CD4-positive, alpha-beta T cell treated with Interleukin-21 for 1 hour (primary cell): Measurements from ENCODE around the gene ZYX.

ENCODE experiments used
- DNase-seq: peaks from one replicate; pipeline ENCODE4 v3.0.0-alpha.2; 2020

The ZYX gene

GRCh38 chr7:143380646-143381426 is at the start of gene ZYX:
Gene ZYX, plus strand, starts transcription at chr7:143381345. Its CDS starts 227 bp downstream, at chr7:143381572.
- peak; percentile 86 for DNase-seq

- no peak for DNase-seq
These were observed 46.9 kb upstream of the ZYX start for GRCh38 chr7:143334244-143334643.

GRCh38 chr7:143337216-143337615 is 43.9 kb upstream of the ZYX start:
- no peak for DNase-seq

GRCh38 chr7:143341842-143342241 is 39.3 kb upstream of the ZYX start:
- DNase-seq: no peak

- no peak for DNase-seq
These were observed 37.5 kb upstream of the ZYX start for GRCh38 chr7:143343596-143343995.

- DNase-seq: peak; percentile 69
These were observed 35.7 kb upstream of the ZYX start for GRCh38 chr7:143345428-143345900.

- DNase-seq: no peak
These were observed 35.1 kb upstream of the ZYX start for GRCh38 chr7:143346018-143346417.

- DNase-seq: no peak
These were observed 33.2 kb upstream of the ZYX start for GRCh38 chr7:143347950-143348349.

- DNase-seq: no peak
These were observed 30.1 kb upstream of the ZYX start for GRCh38 chr7:143351060-143351459.

- DNase-seq: no peak
These were observed 29.6 kb upstream of the ZYX start for GRCh38 chr7:143351574-143351973.

- no peak for DNase-seq
These were observed 28.6 kb upstream of the ZYX start for GRCh38 chr7:143352531-143353002.

GRCh38 chr7:143354376-143354775 is 26.8 kb upstream of the ZYX start:
- DNase-seq: no peak

GRCh38 chr7:143354965-143355364 is 26.2 kb upstream of the ZYX start:
- DNase-seq: no peak

GRCh38 chr7:143355450-143356385 is 25.4 kb upstream of the ZYX start:
- no peak for DNase-seq

- DNase-seq: no peak
These were observed 24.6 kb upstream of the ZYX start for GRCh38 chr7:143356414-143357050.

- no peak for DNase-seq
These were observed 22.5 kb upstream of the ZYX start for GRCh38 chr7:143358626-143359025.

GRCh38 chr7:143359771-143360353 is 21.3 kb upstream of the ZYX start:
- no peak for DNase-seq

GRCh38 chr7:143360788-143361551 is 20.2 kb upstream of the ZYX start:
- no peak for DNase-seq

GRCh38 chr7:143361552-143362130 is 19.5 kb upstream of the ZYX start:
- DNase-seq: no peak

GRCh38 chr7:143362131-143363015 is 18.8 kb upstream of the ZYX start, which contains the start of gene FAM131B:
Gene FAM131B, minus strand, starts transcription at chr7:143362713. Its CDS starts 110 bp downstream, at chr7:143362603.
- peak; percentile 45 for DNase-seq
